Left renal pelvis (tissue), 4 donors: Measurements from ENCODE around the gene SIRT2. TPM values are rescaled to one million over a fixed set of nuclear protein-coding genes. Genes with fewer than 3 reads are reported as not detected.
A peak's percentile ranks its signal among the peaks of the same experiment; 100 is the strongest.
"Not testable (repeated sequence)": the region's sequence is repeated elsewhere in the genome, so short reads cannot be mapped to it uniquely, and the experiment has no call there.

Source experiments
- DNase-seq, 4 donors: peaks; one replicate each; pipeline ENCODE4 v3.0.0-alpha.2; 2013; ENCODE audit warnings: low read depth in 4 of 4, low spot score in 3 of 4
- polyA plus RNA-seq, 4 donors: library from polyadenylated mRNA; unstranded; fragments of 120-200 nt; gene quantifications; one replicate each; pipeline ENCODE4 v1.2.1, GENCODE V29; 2013; ENCODE audit not compliant: insufficient read length in 4 of 4

Gene SIRT2
- polyA plus RNA-seq, 4 donors: 37.9 to 48.3 (median 43.6) TPM

DNA sequence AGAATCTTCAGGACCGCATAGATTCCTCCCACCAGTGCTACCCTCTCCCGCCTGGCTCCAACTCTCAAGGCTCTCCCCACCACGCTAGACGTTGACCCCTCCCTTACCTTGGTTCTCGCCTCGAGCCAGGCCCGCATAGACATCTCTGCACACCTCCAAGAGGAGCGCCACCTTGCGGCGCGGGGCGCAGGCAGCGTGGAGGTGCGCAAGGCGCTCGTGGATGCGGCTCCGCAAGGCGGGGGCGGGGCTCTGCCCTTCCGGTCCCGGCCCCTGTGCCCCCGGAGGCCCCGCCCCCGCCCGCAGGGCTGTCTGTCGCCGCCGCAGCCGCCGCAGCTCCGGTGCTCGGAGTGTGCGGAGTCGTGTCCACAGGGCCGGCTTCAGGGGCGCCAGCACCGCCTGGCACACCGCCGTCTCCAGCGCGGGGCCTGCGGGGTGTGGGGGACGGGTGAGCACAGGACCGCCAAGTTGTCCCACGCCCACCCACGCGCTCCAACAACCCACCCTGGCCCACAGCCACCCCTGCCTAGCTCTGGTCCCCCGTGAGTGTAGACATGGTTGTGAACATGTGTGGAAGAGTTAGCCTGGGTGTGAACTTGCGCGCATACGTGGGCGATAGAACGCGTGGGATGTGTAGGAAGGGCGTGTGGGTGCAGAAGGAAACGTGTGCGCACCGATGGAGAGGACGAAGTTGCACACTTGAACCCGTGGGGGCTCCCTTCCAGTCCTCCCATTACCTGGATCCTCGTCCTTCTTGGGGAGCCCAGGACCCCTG lies 29.4 kb downstream of the SIRT2 start:
- DNase-seq: no peak

DNA sequence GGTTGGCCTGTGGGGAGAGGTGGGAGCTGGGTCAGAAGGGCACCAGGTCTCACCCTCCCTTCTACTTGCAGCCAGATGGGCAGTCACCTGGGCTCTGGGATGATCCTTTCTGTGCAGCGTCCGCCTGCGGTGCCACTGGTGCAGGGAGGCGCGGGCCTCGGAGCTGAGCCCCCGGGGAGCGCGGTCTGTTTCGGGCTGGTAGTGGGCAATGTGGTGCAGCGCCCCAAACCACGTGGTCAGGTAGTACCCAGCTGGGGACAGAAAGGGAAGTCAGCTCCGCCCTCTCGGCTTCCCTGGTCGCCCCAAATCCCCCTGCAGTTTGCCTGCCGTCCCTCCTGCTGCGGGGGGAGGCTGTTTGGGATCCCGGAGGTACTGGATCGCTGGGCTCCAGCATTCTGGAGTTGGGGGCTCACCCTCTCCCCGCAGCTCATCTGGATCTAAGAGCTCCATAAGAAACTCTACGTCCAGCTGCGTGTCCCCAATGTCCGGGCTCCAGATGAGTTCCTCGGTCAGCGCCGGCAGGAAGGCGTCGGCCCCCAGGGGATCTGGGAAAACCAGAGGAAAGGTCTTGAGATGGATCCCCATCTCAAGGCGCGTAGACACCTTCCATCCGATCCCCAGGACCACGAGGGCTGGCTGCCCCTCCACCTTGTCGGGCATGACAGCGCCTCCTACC lies 30.1 kb downstream of the SIRT2 start:
- DNase-seq: no peak

DNA sequence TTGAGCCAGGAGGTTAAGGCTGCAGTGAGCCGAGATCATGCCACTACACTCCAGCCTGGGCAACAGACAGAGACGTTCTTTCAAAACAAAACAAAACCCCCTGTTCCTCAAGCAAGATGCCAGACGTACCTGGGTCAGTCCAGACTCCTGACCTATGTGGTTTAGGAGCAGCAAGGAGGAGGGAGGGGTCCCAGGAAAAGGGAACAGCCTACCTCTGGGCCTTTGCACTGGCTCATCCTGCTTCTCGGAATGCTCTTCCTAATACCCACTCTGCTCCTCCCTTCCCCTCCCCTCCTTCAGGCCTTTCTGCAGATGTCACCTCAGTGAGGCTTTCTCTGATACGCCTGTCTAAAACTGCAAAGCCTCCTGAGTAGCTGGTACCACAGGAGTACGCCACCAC lies 30.9 kb downstream of the SIRT2 start:
- no peak for DNase-seq

DNA sequence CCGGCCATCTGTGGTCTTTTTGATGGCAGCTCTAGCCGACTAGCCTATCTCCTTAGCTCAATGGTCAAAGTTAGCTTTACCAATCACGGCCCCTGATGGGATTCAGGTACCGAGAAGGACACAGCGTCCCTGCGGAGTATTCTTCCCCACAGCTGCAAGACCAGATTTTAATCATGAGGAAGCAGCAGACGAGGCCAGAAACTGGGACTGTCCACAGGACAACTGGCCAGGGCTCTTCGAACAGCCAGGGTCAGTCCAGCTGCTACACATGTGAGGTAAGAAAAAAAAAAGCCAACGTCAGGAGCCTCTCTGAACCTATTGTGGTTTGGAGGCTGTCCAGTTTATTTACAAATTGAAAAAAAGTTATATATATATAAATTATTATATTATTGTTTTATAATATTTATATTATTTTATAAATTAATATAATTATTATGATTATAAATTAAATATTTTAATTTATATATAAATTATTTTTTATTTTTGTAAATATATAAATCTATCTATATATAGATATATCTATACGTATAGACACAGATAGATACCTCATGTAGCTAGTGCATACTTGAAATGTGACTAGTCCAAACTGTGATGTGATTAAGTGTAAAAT lies 32.1 kb downstream of the SIRT2 start:
- no peak for DNase-seq

DNA sequence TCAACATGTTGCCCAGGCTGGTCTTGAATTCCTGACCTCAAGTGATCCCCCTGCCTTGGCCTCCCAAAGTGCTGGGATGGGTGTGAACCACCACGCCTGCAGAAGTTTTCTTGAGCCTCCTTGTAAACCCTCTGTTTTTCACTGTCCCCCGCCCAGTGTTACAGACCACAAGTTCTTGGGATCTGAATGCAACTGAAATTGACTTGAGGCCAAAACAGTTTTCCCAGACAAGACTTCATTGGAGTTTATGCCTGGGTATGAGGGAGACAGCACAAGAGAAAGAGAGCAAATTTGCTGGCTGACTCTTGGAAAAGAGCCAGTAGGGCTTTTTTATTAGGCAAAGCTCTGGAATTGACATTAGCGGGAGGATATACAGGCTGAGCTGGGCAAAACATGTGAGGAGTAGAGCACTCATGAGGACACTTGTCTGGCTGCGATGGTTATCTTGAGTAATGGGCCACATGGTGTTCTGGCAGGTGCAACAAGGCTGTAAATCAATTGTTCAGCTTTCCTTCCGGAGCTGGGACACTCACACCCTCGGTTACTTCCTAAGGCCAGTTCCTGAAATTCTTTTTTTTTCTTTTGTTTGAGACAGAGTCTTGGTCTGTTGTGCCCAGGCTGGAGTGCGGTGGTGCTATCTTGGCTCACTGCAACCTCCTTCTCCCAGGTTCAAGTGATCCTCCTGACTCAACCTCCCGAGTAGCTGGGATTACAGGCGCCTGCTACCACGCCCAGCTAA lies 36.9 kb downstream of the SIRT2 start:
- no peak for DNase-seq

DNA sequence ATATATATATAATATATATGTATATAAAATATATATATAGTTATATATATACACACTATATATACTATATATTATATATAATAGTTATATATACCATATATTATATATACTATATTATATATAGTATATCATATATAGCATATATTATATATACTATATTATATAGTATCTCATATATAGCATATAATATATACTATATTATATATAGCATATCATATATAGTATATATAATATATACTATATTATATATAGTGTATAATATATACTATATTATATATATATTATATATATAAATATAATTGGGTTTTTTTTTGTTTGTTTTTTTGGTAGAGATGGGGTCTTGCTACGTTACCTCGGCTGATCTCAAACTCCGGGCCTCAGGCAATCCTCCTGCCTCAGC lies 38.0 kb downstream of the SIRT2 start:
- no peak for DNase-seq

DNA sequence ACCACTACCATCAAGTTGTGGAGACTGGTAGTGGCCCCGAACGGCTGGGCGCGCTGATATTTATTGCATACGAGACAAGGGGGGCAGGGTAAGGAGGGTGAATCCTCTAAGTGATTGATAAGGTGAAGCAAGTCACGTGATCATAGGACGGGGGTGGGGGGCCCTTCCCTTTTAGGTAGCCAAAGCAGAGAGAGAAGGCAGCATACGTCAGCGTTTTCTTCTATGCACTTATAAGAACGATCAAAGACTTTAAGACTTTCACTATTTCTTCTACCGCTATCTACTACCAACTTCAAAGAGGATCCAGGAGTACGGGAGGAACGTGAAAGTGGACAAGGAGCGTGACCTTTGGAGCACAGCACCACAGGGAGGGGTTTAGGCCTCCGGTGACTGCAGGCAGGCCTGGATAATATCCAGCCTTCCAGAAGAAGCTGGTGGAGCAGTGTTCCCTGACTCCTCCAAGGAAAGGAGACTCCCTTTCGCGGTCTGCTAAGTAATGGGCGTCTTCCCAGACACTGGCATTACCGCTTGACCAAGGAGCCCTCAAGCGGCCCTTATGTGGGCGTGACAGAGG lies 39.7 kb downstream of the SIRT2 start:
- DNase-seq: not testable (repeated sequence)

DNA sequence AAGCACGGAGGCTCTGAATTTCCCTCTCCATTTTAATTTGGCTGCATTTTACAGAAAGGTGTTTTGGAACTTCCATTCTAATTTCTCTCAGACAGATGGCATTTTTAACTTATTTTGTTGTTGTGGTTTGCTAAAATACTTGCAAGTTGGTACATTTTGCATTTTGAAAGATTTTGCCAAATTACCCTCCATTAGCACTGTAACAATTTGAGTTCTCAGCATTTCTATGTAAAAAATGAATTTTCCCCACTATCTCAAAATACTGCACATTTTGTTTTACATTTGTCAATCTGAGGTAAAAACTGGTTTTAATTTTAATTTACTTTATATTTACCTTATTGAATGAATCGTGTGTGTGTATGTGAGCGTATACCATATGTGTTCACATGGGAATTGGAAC lies 42.6 kb downstream of the SIRT2 start:
- DNase-seq: no peak

DNA sequence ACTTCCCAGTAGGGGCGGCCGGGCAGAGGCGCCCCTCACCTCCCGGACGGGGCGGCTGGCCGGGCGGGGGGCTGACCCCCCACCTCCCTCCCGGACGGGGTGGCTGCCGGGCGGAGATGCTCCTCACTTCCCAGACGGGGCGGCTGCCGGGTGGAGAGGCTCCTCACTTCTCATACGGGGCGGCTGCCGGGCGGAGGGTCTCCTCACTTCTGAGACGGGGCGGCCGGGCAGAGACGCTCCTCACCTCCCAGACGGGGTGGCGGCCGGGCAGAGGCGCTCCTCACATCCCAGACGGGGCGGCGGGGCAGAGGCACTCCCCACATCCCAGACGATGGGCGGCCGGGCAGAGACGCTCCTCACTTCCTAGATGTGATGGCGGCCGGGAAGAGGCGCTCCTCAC lies 43.7 kb downstream of the SIRT2 start:
- not testable (repeated sequence) for DNase-seq

DNA sequence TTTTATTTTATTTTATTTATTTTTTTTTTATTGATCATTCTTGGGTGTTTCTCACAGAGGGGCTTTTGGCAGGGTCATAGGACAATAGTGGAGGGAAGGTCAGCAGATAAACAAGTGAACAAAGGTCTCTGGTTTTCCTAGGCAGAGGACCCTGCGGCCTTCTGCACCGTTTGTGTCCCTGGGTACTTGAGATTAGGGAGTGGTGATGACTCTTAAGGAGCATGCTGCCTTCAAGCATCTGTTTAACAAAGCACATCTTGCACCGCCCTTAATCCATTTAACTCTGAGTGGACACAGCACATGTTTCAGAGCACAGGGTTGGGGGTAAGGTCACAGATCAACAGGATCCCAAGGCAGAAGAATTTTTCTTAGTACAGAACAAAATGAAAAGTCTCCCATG lies 44.5 kb downstream of the SIRT2 start:
- DNase-seq: not testable (repeated sequence)

DNA sequence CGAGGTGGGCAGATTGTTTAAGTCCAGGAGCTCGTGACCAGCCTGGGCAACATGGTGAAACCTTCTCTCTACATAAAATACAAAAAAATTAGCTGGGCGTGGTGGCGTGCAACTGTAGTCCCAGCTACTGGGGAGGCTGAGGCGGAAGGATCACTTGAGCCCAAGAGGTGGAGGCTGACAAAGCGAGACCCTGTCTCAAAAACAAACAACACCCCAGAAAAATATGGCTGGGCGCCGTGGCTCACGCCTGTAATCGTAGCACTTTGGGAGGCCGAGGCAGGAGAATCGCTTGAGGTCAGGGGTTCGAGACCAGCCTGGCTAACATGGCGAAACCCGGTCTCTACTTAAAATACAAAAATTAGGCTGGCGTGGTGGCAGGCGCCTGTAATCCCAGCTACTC lies 46.2 kb downstream of the SIRT2 start:
- DNase-seq: no peak

DNA sequence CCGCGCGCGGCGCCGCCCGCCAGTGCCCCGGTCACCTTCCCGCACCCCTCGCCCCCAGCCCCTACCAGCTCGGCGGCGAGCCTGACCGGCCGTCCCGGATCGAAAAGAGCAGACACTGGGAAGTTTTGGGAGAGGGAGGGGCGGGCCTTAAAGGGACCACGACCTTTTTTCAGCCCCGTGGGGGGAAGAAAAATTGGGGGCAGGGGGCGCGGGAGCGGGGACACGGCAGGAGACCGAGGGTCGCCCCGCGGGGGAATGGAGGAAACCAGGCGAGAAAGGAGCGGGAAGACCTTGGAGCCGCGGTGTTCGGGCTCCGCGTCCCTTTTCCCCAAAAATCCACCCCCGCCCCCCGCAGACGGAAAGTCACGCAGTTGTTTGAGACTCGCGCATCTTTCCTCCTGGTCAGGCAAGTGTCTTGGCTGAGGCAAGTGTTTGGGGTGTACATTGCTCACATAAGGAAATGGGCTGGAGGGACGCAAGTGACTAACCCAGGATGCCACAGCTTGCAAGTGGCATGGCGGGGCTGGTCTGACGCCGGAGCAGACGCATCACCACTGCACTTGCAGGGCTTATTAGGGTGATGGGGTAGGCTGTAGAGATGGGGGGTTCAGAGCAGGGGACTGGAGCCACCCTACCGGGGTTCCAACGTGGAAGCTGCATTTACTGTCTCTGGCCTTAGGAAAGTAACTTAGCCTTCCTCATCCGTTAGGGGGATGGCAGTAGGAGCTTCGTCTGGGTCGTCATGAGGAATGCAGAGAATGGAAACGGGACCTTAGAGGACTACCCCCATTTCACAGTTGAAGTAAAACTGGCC lies 47.0 kb downstream of the SIRT2 start:
- no peak for DNase-seq

DNA sequence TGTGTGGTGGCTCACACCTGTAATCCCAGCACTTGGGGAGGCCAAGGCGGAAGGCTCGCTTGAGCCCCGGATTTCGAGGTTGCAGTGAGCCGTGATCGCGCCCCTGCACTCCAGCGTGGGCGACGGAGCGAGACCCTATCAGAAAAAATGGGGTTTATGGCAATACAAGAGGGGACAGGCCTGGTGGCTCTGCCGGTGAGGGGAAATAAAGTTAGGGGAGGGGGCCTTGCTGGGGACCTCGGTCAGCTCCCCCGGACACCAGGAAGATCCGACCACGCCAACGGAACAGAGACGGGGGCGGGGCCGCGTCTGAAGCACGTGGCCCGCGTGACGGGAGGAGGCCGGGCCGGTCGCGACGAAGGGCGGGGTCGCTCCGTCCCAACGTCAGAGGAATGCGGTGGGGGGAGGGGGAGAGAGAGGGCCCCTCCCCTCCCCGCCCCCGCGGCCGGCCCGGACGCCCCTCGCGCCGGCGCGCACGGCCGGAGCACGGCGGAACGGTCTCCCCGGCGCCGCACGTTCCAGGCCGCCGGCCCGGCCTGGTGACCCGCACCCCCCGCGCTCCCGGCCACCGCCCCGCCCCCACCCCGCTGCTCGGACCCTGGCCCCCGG lies 47.7 kb downstream of the SIRT2 start:
- peak in 3 of 4 donors; percentile 86 to 90 (median 86) for DNase-seq

DNA sequence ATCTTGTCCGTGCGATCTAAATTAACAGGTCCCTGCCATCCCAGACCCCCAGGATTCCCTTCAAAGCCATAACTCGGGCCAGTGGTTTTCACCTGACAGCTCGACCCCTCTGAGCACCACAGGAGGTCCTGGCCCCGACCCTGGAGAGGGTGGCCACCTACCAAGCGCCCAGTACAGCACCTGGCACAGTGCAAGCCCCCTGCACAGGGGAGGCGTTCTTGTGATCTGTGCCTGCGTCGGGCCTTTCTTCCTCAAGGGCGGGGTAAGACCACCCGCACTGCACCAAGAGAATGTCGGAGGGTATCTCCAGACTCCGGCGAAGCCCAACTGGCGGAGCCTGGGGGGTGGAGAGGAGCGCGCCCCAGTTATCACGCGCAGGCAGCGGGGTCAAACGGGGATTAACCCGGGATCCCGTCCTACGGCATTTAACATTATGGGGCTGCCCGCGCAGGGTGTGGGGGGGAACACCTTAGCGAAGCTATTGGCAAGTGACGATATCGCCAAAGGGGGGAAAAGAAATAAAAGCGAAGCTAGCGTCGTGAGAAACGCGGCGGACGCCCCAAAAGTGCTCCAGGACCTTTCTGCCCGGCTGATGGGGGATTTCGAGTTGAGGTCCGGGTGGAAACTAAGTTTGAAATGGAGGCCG lies 48.3 kb downstream of the SIRT2 start:
- DNase-seq: no peak

DNA sequence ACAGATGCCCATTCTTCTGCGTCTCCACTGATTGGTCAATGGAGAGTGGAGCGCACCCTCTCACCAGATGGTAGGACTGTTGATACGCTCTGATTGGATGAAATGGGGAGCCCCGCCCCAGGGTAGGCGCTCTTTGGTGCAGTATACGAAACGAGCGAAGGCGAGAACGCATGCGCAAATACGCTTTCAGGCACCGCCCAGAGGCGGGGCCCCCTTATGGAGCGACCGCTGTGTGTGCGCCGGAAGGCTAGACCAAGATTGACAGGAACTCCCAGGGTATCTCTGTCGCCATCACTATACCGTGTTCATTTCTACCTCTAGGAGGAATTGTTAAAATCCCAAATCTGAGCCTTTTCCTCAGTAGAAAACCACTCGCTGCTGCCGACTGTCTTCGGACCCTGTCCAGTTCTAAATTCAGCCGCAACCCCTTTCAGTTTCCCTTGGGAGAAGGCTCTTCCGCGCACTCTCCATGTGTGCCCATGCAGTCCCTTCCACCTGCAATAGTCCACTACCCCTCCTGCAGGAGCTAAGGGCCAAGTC lies 48.9 kb downstream of the SIRT2 start:
- peak in 1 of 4 donors; percentile 100 for DNase-seq

DNA sequence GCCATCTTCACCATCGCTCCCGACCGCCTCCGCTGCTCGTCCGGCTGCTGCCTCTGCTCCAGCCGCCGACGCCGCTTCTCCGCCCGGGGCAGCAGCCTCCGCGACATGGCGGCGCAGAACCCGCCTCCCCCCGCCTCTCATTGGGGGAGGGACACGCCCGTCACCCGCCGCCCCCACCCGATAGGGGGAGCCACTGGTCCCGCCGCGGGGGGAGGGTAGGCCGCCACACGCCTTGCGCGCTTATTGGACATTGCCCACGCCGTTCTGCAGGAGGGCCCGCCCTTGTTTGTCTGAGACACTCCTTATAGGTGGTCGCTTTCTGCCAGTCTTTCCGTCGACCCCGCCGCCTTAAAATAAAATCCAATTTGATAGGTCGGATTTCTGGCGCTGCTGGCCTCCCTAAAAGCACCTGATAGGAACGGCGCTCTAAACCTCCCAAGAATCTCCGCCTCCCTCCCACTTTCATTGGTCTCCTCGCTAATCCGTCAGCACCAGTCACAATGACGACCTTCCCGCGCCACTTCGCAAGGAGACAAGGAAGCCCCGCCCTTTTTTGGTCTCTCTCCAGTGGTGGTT lies 49.5 kb downstream of the SIRT2 start, which contains the start of gene HNRNPL:
HNRNPL (minus strand) TSS at position 127 of the 576 bp plus-strand sequence; CDS start at position 107, 20 bp downstream.
- peak in 3 of 4 donors; percentile 100 for DNase-seq

DNA sequence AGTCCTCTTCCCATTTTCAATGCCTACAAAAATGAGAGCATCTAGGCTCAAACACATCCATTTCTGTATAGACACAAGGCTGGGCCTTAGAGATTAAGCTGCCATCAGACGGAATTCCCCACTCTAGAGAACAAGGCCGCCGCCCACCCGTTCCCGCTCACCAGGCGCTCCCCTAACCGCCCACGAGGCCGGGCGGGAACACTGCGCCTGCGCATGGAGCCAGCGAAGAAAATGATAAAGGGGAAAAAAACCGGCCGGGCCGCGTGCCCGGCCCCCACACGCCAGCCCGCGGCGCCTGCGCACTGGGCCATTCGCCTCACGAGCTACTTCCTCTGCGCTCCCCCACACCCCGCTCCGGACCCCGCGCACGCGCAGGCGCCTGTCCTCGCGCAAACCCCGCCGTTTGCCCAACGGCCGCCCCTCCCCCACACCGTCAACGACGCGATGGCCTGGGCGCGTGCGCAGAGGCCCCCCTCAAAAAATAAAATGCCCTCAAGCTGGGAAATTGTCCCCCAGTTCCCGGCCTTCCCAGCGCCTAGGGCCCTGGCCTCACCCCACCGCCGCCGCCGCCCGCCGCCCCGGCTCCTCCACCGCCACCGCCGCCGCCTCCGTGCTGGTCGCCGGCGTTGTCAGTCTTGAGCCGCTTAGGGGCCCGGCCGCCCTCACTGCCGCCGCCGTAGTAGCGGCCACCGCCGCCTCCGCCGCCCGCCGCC lies 50.1 kb downstream of the SIRT2 start:
- DNase-seq: peak; percentile 89 to 93 (median 92)
